Measurements from ENCODE around the gene NPR2. TPM values are rescaled to one million over a fixed set of nuclear protein-coding genes. Genes with fewer than 3 reads are reported as not detected.
A peak's percentile ranks its signal among the peaks of the same experiment; 100 is the strongest.

NPR2 gene
- polyA plus RNA-seq, 3 donors, result 29.0 to 31.4 (median 29.5) TPM

GRCh38 chr9:35798658-35799374 lies 7.4 kb downstream of the NPR2 start:
- no peak for DNase-seq (ENCODE audit: low read depth in 3 of 3, low spot score in 2 of 3)

- DNase-seq (ENCODE audit: low read depth in 3 of 3, low spot score in 2 of 3), result no peak
Observed at GRCh38 chr9:35800530-35800929, 9.1 kb downstream of the NPR2 start.

GRCh38 chr9:35801328-35802128 lies 10.1 kb downstream of the NPR2 start:
- DNase-seq (ENCODE audit: low read depth in 3 of 3, low spot score in 2 of 3), result no peak

GRCh38 chr9:35806101-35806500 lies 14.7 kb downstream of the NPR2 start:
- DNase-seq (ENCODE audit: low read depth in 3 of 3, low spot score in 2 of 3), result no peak

- DNase-seq (ENCODE audit: low read depth in 3 of 3, low spot score in 2 of 3), result no peak
Observed at GRCh38 chr9:35808433-35808832, 17.0 kb downstream of the NPR2 start.

- DNase-seq (ENCODE audit: low read depth in 3 of 3, low spot score in 2 of 3), result no peak
Observed at GRCh38 chr9:35810122-35810521, 18.7 kb downstream of the NPR2 start.

GRCh38 chr9:35811381-35812024 lies 20.1 kb downstream of the NPR2 start:
- no peak for DNase-seq (ENCODE audit: low read depth in 3 of 3, low spot score in 2 of 3)

GRCh38 chr9:35812025-35812602 lies 20.7 kb downstream of the NPR2 start, which contains the start of gene SPAG8:
Gene SPAG8, minus strand, starts transcription at chr9:35812262. Its CDS starts 115 bp downstream, at chr9:35812147.
- DNase-seq (ENCODE audit: low read depth in 3 of 3, low spot score in 2 of 3), result peak in 2 of 3 donors; percentile 85 to 91

GRCh38 chr9:35813434-35814105 lies 22.2 kb downstream of the NPR2 start:
- no peak for DNase-seq (ENCODE audit: low read depth in 3 of 3, low spot score in 2 of 3)

- no peak for DNase-seq (ENCODE audit: low read depth in 3 of 3, low spot score in 2 of 3)
Observed at GRCh38 chr9:35814106-35814840, 22.9 kb downstream of the NPR2 start.

GRCh38 chr9:35814841-35815543 lies 23.6 kb downstream of the NPR2 start, which contains the start of gene HINT2:
Gene HINT2, minus strand, starts transcription at chr9:35815042. Its CDS starts 63 bp downstream, at chr9:35814979.
- DNase-seq (ENCODE audit: low read depth in 3 of 3, low spot score in 2 of 3), result peak; percentile 94 to 97 (median 95)

- no peak for DNase-seq (ENCODE audit: low read depth in 3 of 3, low spot score in 2 of 3)
Observed at GRCh38 chr9:35816708-35817107, 25.3 kb downstream of the NPR2 start.

GRCh38 chr9:35818341-35818740 lies 26.9 kb downstream of the NPR2 start:
- DNase-seq (ENCODE audit: low read depth in 3 of 3, low spot score in 2 of 3), result no peak

- DNase-seq (ENCODE audit: low read depth in 3 of 3, low spot score in 2 of 3), result no peak
Observed at GRCh38 chr9:35820076-35820475, 28.7 kb downstream of the NPR2 start.

GRCh38 chr9:35822926-35823325 lies 31.5 kb downstream of the NPR2 start:
- no peak for DNase-seq (ENCODE audit: low read depth in 3 of 3, low spot score in 2 of 3)

GRCh38 chr9:35826071-35826701 lies 34.8 kb downstream of the NPR2 start:
- peak in 1 of 3 donors; percentile 51 for DNase-seq (ENCODE audit: low read depth in 3 of 3, low spot score in 2 of 3)

- DNase-seq (ENCODE audit: low read depth in 3 of 3, low spot score in 2 of 3), result no peak
Observed at GRCh38 chr9:35827486-35827885, 36.1 kb downstream of the NPR2 start.

- no peak for DNase-seq (ENCODE audit: low read depth in 3 of 3, low spot score in 2 of 3)
Observed at GRCh38 chr9:35828716-35829083, 37.3 kb downstream of the NPR2 start, which contains the start of gene FAM221B. Gene FAM221B, minus strand, starts transcription at chr9:35828732. Its CDS starts 2,571 bp downstream, at chr9:35826161.
